A673 (cell line): ENCODE results near the gene SPIRE1.

ENCODE experiments used
- CTCF ChIP-seq: fragments of 300-800, 200-600 bp; sonication (generic); conservative IDR thresholded peaks from 2 replicates; pipeline ENCODE4 v1.5.1; 2017; ENCODE audit warnings: low read depth, mild to moderate bottlenecking, antibody characterized with exemption, low read length, moderate library complexity, mixed read lengths
- EZH2 ChIP-seq: fragments of 200-600 bp; sonication (generic); IDR thresholded peaks from 2 replicates; pipeline ENCODE4 v1.6.1; 2017; ENCODE audit warnings: borderline replicate concordance, low read depth, mild to moderate bottlenecking, mixed read lengths, antibody characterized with exemption, low read length; ENCODE audit not compliant: poor library complexity, severe bottlenecking

- no peak for TF ChIP-seq CTCF
- TF ChIP-seq EZH2, result no peak
Measured at GRCh38 chr18:12463191-12463590, 194.7 kb downstream of the SPIRE1 start.
